Inferior parietal cortex (tissue), 1 donor: Measurements from ENCODE around the gene CEBPE.

Experiments
- DNase-seq: peaks from one replicate; pipeline ENCODE4 v3.0.0-alpha.2; 2016; ENCODE audit errors: extremely low spot score

The CEBPE gene

GRCh38 chr14:23143911-23144310 is 24.9 kb upstream of the CEBPE start:
- DNase-seq: no peak

GRCh38 chr14:23142826-23143225 is 23.8 kb upstream of the CEBPE start:
- DNase-seq: no peak

GRCh38 chr14:23141706-23142444 is 22.8 kb upstream of the CEBPE start:
- no peak for DNase-seq

- no peak for DNase-seq
These were observed 21.3 kb upstream of the CEBPE start for GRCh38 chr14:23140371-23140770.

- no peak for DNase-seq
These were observed 20.8 kb upstream of the CEBPE start for GRCh38 chr14:23139874-23140273.

GRCh38 chr14:23137813-23138535 is 18.9 kb upstream of the CEBPE start:
- no peak for DNase-seq

- no peak for DNase-seq
These were observed 18.2 kb upstream of the CEBPE start for GRCh38 chr14:23137192-23137812.

- no peak for DNase-seq
These were observed 17.6 kb upstream of the CEBPE start for GRCh38 chr14:23136566-23137133.

- no peak for DNase-seq
These were observed 13.9 kb upstream of the CEBPE start for GRCh38 chr14:23132970-23133369.

GRCh38 chr14:23131482-23131881 is 12.4 kb upstream of the CEBPE start:
- no peak for DNase-seq

- DNase-seq: no peak
These were observed 11.8 kb upstream of the CEBPE start for GRCh38 chr14:23130871-23131270.

GRCh38 chr14:23129759-23130316 is 10.8 kb upstream of the CEBPE start:
- no peak for DNase-seq

GRCh38 chr14:23128969-23129758 is 10.1 kb upstream of the CEBPE start:
- no peak for DNase-seq

- no peak for DNase-seq
These were observed 8.8 kb upstream of the CEBPE start for GRCh38 chr14:23127861-23128260.

GRCh38 chr14:23126548-23127278 is 7.7 kb upstream of the CEBPE start:
- DNase-seq: no peak

GRCh38 chr14:23125933-23126524 is 7.0 kb upstream of the CEBPE start:
- DNase-seq: no peak

GRCh38 chr14:23125011-23125410 is 6.0 kb upstream of the CEBPE start:
- DNase-seq: no peak

- DNase-seq: no peak
These were observed 5.4 kb upstream of the CEBPE start for GRCh38 chr14:23124337-23124954.

GRCh38 chr14:23123419-23123818 is 4.4 kb upstream of the CEBPE start:
- DNase-seq: no peak

- DNase-seq: no peak
These were observed 3.0 kb upstream of the CEBPE start for GRCh38 chr14:23122086-23122485.
